GM18498 (cell line): ENCODE data around the gene LINGO1.

Experiments used
- ATAC-seq: cut with Tn5 transposase; IDR thresholded peaks from one replicate; pipeline ENCODE4 v1.9.1; 2021; ENCODE audit warnings: mild to moderate bottlenecking, moderate library complexity; ENCODE audit not compliant: unreplicated experiment

Gene LINGO1

GRCh38 chr15:77597804-77598453 lies 34.8 kb downstream of the LINGO1 start:
- ATAC-seq, result no peak

GRCh38 chr15:77596821-77597803 lies 35.6 kb downstream of the LINGO1 start:
- no peak for ATAC-seq

GRCh38 chr15:77595231-77595630 lies 37.5 kb downstream of the LINGO1 start:
- no peak for ATAC-seq

GRCh38 chr15:77592758-77593157 lies 40.0 kb downstream of the LINGO1 start:
- no peak for ATAC-seq

GRCh38 chr15:77591968-77592613 lies 40.6 kb downstream of the LINGO1 start:
- no peak for ATAC-seq

GRCh38 chr15:77589839-77590238 lies 42.9 kb downstream of the LINGO1 start:
- no peak for ATAC-seq

- ATAC-seq, result no peak
These were observed 44.6 kb downstream of the LINGO1 start for GRCh38 chr15:77588126-77588525.

- ATAC-seq, result no peak
These were observed 48.0 kb downstream of the LINGO1 start for GRCh38 chr15:77584691-77585090.

- no peak for ATAC-seq
These were observed 48.5 kb downstream of the LINGO1 start for GRCh38 chr15:77584201-77584600.

GRCh38 chr15:77582763-77583162 lies 49.9 kb downstream of the LINGO1 start:
- no peak for ATAC-seq

GRCh38 chr15:77581896-77582569 lies 50.7 kb downstream of the LINGO1 start:
- ATAC-seq, result no peak

- ATAC-seq, result no peak
These were observed 51.6 kb downstream of the LINGO1 start for GRCh38 chr15:77580996-77581682.

GRCh38 chr15:77579498-77580188 lies 53.1 kb downstream of the LINGO1 start:
- ATAC-seq, result no peak

GRCh38 chr15:77578641-77579372 lies 53.9 kb downstream of the LINGO1 start:
- ATAC-seq, result no peak

- ATAC-seq, result no peak
These were observed 55.3 kb downstream of the LINGO1 start for GRCh38 chr15:77577366-77577950.

- no peak for ATAC-seq
These were observed 56.2 kb downstream of the LINGO1 start for GRCh38 chr15:77576538-77576937.

- ATAC-seq, result no peak
These were observed 57.3 kb downstream of the LINGO1 start for GRCh38 chr15:77575203-77575934.
